CD14-positive monocyte (primary cell): ENCODE measurements around the gene METTL22. TPM values are rescaled to one million over a fixed set of nuclear protein-coding genes. Genes with fewer than 3 reads are reported as not detected.

Experiments
- DNase-seq, 3 donors: peaks; one replicate each; pipeline ENCODE4 v3.0.0-alpha.2; 2011 to 2022
- H2AFZ ChIP-seq: 2 replicates; pipeline ENCODE4 v1.6.0; 2012; ENCODE audit warnings: mild to moderate bottlenecking, low read depth, low read length, inconsistent platforms; ENCODE audit not compliant: insufficient read depth, poor library complexity, severe bottlenecking
- H3K27ac ChIP-seq, 2 donors: 1 replicate in 1 of 2; 2 replicates in 1 of 2; pipeline ENCODE4 v1.5.1; 2012 to 2013; ENCODE audit warnings: low read length in 2 of 2, control low read depth in 1 of 2, inconsistent platforms in 1 of 2, low read depth in 1 of 2, mild to moderate bottlenecking in 1 of 2
- H3K27me3 ChIP-seq, 2 donors: one replicate each; pipeline versions ENCODE4 v1.6.0 to v1.6.1; 2011 to 2013; ENCODE audit warnings: low read length in 2 of 2; ENCODE audit not compliant: control insufficient read depth in 2 of 2, insufficient read depth in 2 of 2
- H3K36me3 ChIP-seq, 2 donors: replicated peaks in 1 of 2; 1 replicate in 1 of 2; 2 replicates in 1 of 2; pipeline versions ENCODE4 v1.5.1 to v1.6.1; 2012 to 2013; ENCODE audit warnings: low read length in 2 of 2, control low read depth in 1 of 2, inconsistent platforms in 1 of 2, mild to moderate bottlenecking in 1 of 2; ENCODE audit not compliant: insufficient read depth in 2 of 2, control insufficient read depth in 1 of 2
- H3K4me1 ChIP-seq, 2 donors: 1 replicate in 1 of 2; 2 replicates in 1 of 2; pipeline versions ENCODE4 v1.5.1 to v1.6.1; 2012 to 2013; ENCODE audit warnings: low read length in 2 of 2, control low read depth in 1 of 2, inconsistent platforms in 1 of 2, mild to moderate bottlenecking in 1 of 2, moderate library complexity in 1 of 2; ENCODE audit not compliant: insufficient read depth in 2 of 2, control insufficient read depth in 1 of 2
- H3K4me2 ChIP-seq: replicated peaks from 2 replicates; pipeline ENCODE3; 2012; ENCODE audit warnings: low read length, moderate library complexity, mild to moderate bottlenecking; ENCODE audit not compliant: poor library complexity, severe bottlenecking; ENCODE audit errors: extremely low read depth
- H3K4me3 ChIP-seq, 3 experiments: fragments of 200-600 bp in 1 of 3; sonication (generic) in 1 of 3; replicated peaks in 1 of 3; 1 replicate in 2 of 3; 2 replicates in 1 of 3; pipeline ENCODE4 v1.5.1; 2011 to 2013; ENCODE audit warnings: low read length in 3 of 3, mild to moderate bottlenecking in 3 of 3, control low read depth in 2 of 3, low read depth in 2 of 3, inconsistent platforms in 1 of 3, moderate library complexity in 1 of 3
- H3K79me2 ChIP-seq: 2 replicates; pipeline ENCODE4 v1.6.0; 2012; ENCODE audit warnings: mild to moderate bottlenecking, control low read depth, inconsistent platforms, low read length, moderate library complexity; ENCODE audit not compliant: insufficient read depth
- H3K9ac ChIP-seq: 2 replicates; pipeline ENCODE4 v1.6.0; 2017; ENCODE audit warnings: low read length, mild to moderate bottlenecking; ENCODE audit not compliant: insufficient read depth, poor library complexity, severe bottlenecking
- H3K9me3 ChIP-seq, 2 donors: replicated peaks in 1 of 2; 1 replicate in 1 of 2; 2 replicates in 1 of 2; pipeline versions ENCODE4 v1.5.1 to v1.6.1; 2012 to 2013; ENCODE audit warnings: low read length in 2 of 2, control low read depth in 1 of 2; ENCODE audit not compliant: control insufficient read depth in 1 of 2, insufficient read depth in 1 of 2
- H4K20me1 ChIP-seq: 2 replicates; pipeline ENCODE4 v1.6.0; 2012; ENCODE audit warnings: mild to moderate bottlenecking, low read length, control low read depth, moderate library complexity; ENCODE audit not compliant: insufficient read depth
- H3K27ac Mint-ChIP-seq, 7 donors: one replicate each; pipeline ENCODE4 v1.8.0; 2020; ENCODE audit warnings: mild to moderate bottlenecking in 7 of 7, mixed read lengths in 7 of 7, moderate library complexity in 6 of 7, inconsistent platforms in 2 of 7
- H3K27me3 Mint-ChIP-seq, 3 donors: one replicate each; pipeline ENCODE4 v1.8.0; 2021 to 2022; ENCODE audit warnings: low read depth in 3 of 3, mild to moderate bottlenecking in 3 of 3, mixed read lengths in 3 of 3, moderate library complexity in 3 of 3, inconsistent platforms in 1 of 3
- H3K36me3 Mint-ChIP-seq, 2 donors: one replicate each; pipeline ENCODE4 v1.8.0; 2020; ENCODE audit warnings: mixed read lengths in 2 of 2, inconsistent platforms in 1 of 2, mild to moderate bottlenecking in 1 of 2
- H3K4me1 Mint-ChIP-seq: one replicate; pipeline ENCODE4 v1.8.0; 2020; ENCODE audit warnings: mild to moderate bottlenecking, mixed read lengths
- H3K4me3 Mint-ChIP-seq, 2 donors: one replicate each; pipeline ENCODE4 v1.8.0; 2020; ENCODE audit warnings: mild to moderate bottlenecking in 2 of 2, mixed read lengths in 2 of 2, moderate library complexity in 1 of 2
- H3K9me3 Mint-ChIP-seq, 7 donors: one replicate each; pipeline ENCODE4 v1.8.0; 2020 to 2022; ENCODE audit warnings: mixed read lengths in 7 of 7, mild to moderate bottlenecking in 6 of 7, moderate library complexity in 6 of 7, inconsistent platforms in 2 of 7
- WGBS: methylation state at CpG from one replicate; pipeline ENCODE4 v1.1.5; 2013; ENCODE audit warnings: missing lambda C conversion rate; ENCODE audit not compliant: insufficient coverage; 5-methylcytosine and 5-hydroxymethylcytosine counted together
- intact Hi-C, 2 donors: fragments of 100-400 bp; cut with micrococcal nuclease; formaldehyde crosslinking; loops; one replicate each; pipeline versions ENCODE4 v1.15.0 to v1.15.1; 2023
- polyA plus RNA-seq, 3 donors: library from polyadenylated mRNA; depleted of rRNA in 1 of 3; unstranded in 2 of 3; stranded (reverse) in 1 of 3; fragments of 300-500 nt in 2 of 3; fragments of >200 nt in 1 of 3; fragmentation: Illumina TruSeq in 2 of 3; gene quantifications; 1 replicate in 2 of 3; 2 replicates in 1 of 3; pipeline ENCODE4 v1.2.3, GENCODE V29; 2012 to 2021
- TF ChIP-seq, protein P1 (sequence below): fragments of 200-600 bp; IDR thresholded peaks from one replicate; pipeline ENCODE4 v1.8.0; 2022; ENCODE audit warnings: antibody characterized with exemption, mild to moderate bottlenecking

The METTL22 gene
- polyA plus RNA-seq, 3 donors, result 36.0 to 44.0 (median 38.9) TPM

- peaks cover 13 to 48% of the 10 kb centered on the region in 2 donors for H3K36me3 Mint-ChIP-seq
- Histone ChIP-seq H3K27me3 (no peaks in the 10 kb centered on the region), H3K36me3 (no peaks in the 10 kb centered on the region), H3K79me2 (no peaks in the 10 kb centered on the region), H3K9ac (no peak overlapping the region), H3K4me3 (no peak overlapping the region), H3K4me1 (no peaks in the 10 kb centered on the region), H3K9me3 (peaks cover 0 to 6% of the 10 kb centered on the region in 2 donors), H3K4me2 (no peak overlapping the region), H3K27ac (no peak overlapping the region), H2AFZ (no peak overlapping the region), H4K20me1 (no peaks in the 10 kb centered on the region)
- H3K4me1 Mint-ChIP-seq, result no peaks in the 10 kb centered on the region
- TF ChIP-seq, protein P1, sequence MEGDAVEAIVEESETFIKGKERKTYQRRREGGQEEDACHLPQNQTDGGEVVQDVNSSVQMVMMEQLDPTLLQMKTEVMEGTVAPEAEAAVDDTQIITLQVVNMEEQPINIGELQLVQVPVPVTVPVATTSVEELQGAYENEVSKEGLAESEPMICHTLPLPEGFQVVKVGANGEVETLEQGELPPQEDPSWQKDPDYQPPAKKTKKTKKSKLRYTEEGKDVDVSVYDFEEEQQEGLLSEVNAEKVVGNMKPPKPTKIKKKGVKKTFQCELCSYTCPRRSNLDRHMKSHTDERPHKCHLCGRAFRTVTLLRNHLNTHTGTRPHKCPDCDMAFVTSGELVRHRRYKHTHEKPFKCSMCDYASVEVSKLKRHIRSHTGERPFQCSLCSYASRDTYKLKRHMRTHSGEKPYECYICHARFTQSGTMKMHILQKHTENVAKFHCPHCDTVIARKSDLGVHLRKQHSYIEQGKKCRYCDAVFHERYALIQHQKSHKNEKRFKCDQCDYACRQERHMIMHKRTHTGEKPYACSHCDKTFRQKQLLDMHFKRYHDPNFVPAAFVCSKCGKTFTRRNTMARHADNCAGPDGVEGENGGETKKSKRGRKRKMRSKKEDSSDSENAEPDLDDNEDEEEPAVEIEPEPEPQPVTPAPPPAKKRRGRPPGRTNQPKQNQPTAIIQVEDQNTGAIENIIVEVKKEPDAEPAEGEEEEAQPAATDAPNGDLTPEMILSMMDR, result no peak
- 89% methylated on average over 8 of the region's 9 CpGs for WGBS
- peaks cover 0 to 4% (median 2%) of the 10 kb centered on the region in 3 donors for H3K27me3 Mint-ChIP-seq
- no peak overlapping the region for H3K27ac Mint-ChIP-seq
- no peak for DNase-seq
- no peak overlapping the region for H3K4me3 Mint-ChIP-seq
- intact Hi-C loops, result no loop called here
- H3K9me3 Mint-ChIP-seq, result peaks cover 4 to 10% (median 7%) of the 10 kb centered on the region in 7 donors
These were observed 61.2 kb downstream of the METTL22 start for GRCh38 chr16:8682551-8683259.

DNA sequence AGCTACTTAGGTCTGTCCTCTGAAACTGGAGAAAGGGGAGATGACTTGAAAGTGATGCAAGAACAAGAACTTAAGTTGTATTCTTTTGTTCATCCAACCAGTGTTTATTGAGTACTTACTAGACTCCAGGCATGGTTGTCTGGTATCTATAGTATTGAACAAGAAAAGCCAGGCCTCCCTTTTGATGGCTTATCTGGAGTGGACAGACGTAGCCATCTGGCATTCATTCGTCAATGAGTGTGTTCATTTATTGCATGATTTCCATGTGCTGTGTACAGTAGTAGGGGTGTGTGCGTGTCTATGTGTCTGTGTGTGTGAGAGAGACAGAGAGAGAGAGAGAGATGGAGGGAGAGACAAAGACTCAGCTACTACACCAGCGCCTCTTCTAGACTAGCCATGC lies 62.1 kb downstream of the METTL22 start:
- H3K4me1 Mint-ChIP-seq, result no peaks in the 10 kb centered on the region
- H3K4me3 Mint-ChIP-seq, result no peak overlapping the region
- Histone ChIP-seq H3K27ac (no peak overlapping the region), H3K9ac (no peak overlapping the region), H3K4me1 (no peaks in the 10 kb centered on the region), H3K36me3 (no peaks in the 10 kb centered on the region), H3K4me3 (no peak overlapping the region), H3K4me2 (no peak overlapping the region), H4K20me1 (no peaks in the 10 kb centered on the region), H3K9me3 (peaks cover 0 to 8% of the 10 kb centered on the region in 2 donors), H2AFZ (no peak overlapping the region), H3K27me3 (no peaks in the 10 kb centered on the region), H3K79me2 (no peaks in the 10 kb centered on the region)
- intact Hi-C loops, result no loop called here
- no peak overlapping the region for H3K27ac Mint-ChIP-seq
- peaks cover 16 to 44% of the 10 kb centered on the region in 2 donors for H3K36me3 Mint-ChIP-seq
- WGBS, result 100% methylated on average over 1 of the region's 4 CpGs
- no peak for DNase-seq
- H3K27me3 Mint-ChIP-seq, result peaks cover 0 to 4% (median 2%) of the 10 kb centered on the region in 3 donors
- peaks cover 6 to 15% (median 9%) of the 10 kb centered on the region in 7 donors for H3K9me3 Mint-ChIP-seq
- TF ChIP-seq, protein P1, result no peak
